Stimulated activated CD8-positive, alpha-beta memory T cell treated with anti-CD3 and anti-CD28 coated beads, Interleukin-15, amount 100 ng/mL, for 1 hour (primary cell): ENCODE measurements around the gene COG8.
"Not testable (repeated sequence)": the region's sequence is repeated elsewhere in the genome, so short reads cannot be mapped to it uniquely, and the experiment has no call there.

Source experiments
- DNase-seq: peaks from one replicate; pipeline ENCODE4 v3.0.0-alpha.2; 2020; ENCODE audit warnings: low read depth

The COG8 gene

GRCh38 chr16:69319381-69319780 lies 20.0 kb downstream of the COG8 start:
- DNase-seq, result no peak

GRCh38 chr16:69318911-69319289 lies 20.5 kb downstream of the COG8 start:
- DNase-seq, result no peak

DNA sequence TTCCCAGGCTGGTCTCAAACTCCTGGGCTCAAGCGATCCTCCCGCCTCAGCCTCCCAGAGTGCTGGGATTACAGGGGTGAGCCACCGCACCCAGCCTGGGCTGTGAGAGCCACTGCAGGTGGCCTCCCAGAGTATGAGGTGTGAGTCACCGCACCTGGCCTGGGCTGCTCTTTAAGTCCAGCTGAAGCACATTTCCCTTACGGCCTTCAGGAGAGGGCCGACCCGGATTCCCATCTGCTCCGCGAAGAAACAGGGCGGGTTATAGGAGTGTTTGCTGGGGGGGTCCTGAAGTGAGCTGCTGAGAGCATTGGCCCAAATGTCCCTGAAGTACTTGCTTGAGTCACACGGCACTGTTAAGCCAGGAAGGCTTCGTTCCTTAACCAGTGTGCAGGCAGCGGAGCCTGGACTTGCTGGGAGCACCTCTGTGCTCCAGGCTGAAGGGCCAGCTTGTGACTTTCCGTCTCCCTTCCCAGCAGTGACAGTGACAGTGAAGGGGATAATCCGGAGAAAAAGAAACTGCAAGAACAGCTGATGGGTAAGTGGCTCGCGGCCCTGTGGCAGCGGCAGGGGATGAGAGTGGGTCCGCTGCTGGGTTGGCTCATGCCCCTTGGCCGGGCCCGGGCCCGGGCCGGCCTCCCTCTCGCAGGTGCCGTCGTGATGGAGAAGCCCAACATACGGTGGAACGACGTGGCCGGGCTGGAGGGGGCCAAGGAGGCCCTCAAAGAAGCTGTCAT lies 21.0 kb downstream of the COG8 start:
- DNase-seq, result no peak

- no peak for DNase-seq
These were observed 22.7 kb downstream of the COG8 start for GRCh38 chr16:69316595-69317034.

GRCh38 chr16:69315486-69316311 lies 23.7 kb downstream of the COG8 start:
- DNase-seq, result no peak

GRCh38 chr16:69314534-69314933 lies 24.8 kb downstream of the COG8 start:
- no peak for DNase-seq

- no peak for DNase-seq
These were observed 25.9 kb downstream of the COG8 start for GRCh38 chr16:69313469-69313868.

- DNase-seq, result peak; percentile 4
These were observed 27.6 kb downstream of the COG8 start for GRCh38 chr16:69311533-69312387.

- DNase-seq, result peak; percentile 94
These were observed 28.5 kb downstream of the COG8 start, which contains the start of gene VPS4A for GRCh38 chr16:69310653-69311532. Gene VPS4A (plus strand): TSS chr16:69311350. CDS start chr16:69311512, 162 bp downstream.

DNA sequence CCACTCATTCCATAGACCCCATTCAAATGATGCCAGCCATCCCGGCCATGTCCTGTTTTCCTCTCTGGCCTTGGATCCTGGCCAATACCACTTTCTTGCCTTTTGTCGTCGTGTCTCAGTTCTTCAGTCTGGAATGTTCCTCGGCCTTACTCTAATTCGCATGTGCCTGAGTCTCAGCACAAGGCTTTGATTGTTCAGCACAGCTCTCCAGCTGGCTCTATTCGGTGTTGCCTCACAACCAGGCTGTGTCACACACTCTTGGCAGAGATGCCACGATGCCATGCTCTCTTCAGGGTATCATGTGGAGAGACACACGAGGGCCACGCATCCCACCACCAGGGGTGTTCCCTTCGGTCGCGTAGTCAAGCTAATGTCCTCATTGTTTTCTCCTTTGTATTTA lies 30.0 kb downstream of the COG8 start:
- no peak for DNase-seq

DNA sequence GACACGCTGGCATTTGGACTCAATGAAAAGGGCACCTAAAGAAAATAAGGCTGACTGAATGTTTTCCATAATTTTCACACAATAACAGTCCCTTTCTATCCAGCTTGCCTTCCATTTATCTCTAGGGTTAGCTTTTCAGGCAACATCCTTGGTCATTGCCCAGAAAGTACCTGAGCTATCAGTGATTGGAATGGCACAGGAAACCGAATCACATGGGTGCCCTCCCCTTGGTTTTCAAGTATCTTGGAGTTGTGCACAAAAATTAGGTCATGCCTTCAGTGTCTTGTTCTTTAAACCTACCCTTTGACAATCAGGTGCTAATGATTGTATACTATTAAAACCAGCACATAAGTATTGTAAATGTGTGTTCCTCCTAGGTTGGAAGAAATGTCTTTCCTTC lies 31.5 kb downstream of the COG8 start:
- no peak for DNase-seq

GRCh38 chr16:69307091-69307490 lies 32.3 kb downstream of the COG8 start:
- no peak for DNase-seq

GRCh38 chr16:69306031-69306430 lies 33.3 kb downstream of the COG8 start:
- no peak for DNase-seq

GRCh38 chr16:69302301-69302700 lies 37.1 kb downstream of the COG8 start:
- no peak for DNase-seq

DNA sequence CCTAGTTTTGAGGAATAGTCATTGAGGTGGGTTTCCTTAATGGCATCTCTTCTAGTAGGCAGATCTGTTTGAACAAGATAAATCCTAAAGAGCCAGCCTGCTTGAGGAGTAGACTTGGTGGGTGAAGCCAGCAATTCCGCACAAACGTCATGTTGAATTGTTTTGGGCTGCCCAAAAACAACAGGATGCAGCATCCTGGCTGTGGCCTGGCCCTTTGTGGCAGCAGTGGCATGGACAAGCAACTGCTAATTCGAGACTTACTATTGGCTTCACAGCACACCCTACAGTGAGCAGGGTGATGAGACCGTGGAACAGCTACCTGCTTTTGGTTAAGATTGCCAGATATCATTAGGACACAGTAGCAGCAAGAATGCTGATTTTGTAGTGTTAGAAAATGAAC lies 37.5 kb downstream of the COG8 start:
- no peak for DNase-seq

- no peak for DNase-seq
These were observed 38.2 kb downstream of the COG8 start for GRCh38 chr16:69301187-69301586.

- DNase-seq, result no peak
These were observed 41.1 kb downstream of the COG8 start for GRCh38 chr16:69298261-69298660.

DNA sequence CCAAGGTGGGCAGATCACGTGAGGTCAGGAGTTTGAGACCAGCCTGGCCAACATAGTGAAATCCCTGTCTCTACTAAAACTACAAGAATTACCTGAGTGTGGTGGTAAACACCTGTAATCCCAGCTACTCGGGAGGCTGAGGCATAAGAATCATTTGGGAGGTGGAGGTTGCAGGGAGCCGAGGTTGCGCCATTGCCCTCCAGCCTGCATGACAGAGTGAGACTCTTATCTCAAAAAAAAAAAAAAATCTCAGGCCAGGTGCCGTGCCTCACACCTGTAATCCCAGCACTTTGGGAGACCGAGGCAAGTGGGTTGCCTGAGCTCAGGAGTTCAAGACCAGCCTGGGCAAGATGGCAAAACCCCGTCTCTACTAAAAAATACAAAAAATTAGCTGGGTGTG lies 42.6 kb downstream of the COG8 start:
- not testable (repeated sequence) for DNase-seq

GRCh38 chr16:69294051-69294450 lies 45.3 kb downstream of the COG8 start:
- DNase-seq, result no peak

DNA sequence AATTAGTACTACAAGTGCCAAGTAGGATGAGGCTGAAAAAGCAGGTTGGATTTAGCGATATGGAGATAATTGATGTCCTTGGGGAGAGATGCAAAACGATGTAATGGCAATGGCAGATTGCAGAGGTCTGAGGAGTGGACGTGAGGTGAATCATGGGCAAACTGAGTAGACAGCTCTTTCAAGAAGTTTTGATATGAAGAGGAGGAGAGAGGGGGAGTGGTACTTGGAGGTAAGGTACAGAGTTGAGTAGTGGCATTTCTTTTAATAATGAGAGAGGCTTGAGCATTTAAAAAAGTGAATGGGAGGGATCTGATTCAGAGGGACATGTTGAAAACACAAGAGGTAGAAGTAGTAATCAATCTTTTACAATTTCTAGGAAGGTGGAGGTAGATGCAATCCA lies 46.0 kb downstream of the COG8 start:
- no peak for DNase-seq

DNA sequence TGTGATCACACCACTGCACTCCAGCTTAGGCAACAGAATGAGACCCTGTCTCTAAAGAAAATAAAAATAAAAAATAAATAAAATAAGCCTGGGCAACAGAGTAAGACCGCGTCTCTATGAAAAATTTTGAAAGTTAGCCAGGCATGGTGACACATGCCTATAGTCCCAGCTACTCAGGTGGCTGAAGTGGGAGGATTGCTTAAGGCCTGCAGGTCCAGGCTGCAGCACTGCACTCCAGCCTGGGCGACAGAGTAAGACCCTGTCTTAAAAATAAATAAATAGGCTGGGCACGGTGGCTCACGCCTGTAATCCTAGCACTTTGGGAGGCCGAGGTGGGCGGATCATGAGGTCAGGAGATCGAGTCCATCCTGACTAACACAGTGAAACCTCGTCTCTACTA lies 47.7 kb downstream of the COG8 start:
- DNase-seq, result not testable (repeated sequence)
